GM19372 (cell line): ENCODE results near the gene CMTM6.
A peak's percentile ranks its signal among the peaks of the same experiment; 100 is the strongest.
"Not testable (repeated sequence)": the region's sequence is repeated elsewhere in the genome, so short reads cannot be mapped to it uniquely, and the experiment has no call there.

Experiments used
- ATAC-seq: cut with Tn5 transposase; IDR thresholded peaks from one replicate; pipeline ENCODE4 v1.9.1; 2021; ENCODE audit warnings: mild to moderate bottlenecking, low read depth, moderate library complexity; ENCODE audit not compliant: unreplicated experiment

CMTM6 gene

DNA sequence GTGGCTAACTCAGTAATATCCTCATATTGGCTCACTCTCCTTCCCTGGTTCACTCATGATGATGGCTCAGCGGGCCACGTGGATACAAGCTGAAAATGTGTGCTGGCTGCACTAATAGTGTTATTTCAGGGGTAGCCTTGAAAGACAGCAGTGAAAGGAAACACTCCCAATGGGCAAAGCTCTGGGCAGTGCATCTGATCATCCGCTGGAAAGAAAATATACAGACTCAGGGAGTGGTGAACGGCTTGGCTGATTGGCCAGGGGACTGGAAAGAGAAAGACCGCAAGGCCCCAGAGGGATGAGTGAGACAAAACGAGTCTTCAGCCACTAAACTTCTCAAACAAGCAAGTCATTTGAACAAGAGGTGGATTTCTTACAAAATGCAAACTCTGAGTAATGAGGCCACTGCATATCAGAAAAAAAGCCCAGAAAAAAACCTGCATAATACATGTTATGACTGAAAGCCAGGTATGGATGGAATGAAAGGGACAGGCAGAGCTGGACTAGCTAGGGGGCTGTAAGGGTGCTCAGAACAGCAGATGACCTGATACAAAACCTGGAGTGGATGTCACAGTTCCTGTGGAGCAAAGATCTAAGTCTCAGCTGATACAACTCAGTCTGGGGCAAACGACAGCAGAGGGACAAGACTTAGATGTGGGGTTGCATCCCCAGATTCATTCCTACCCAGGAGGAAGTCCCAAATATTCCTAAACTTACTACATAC is 33.3 kb downstream of the CMTM6 start:
- ATAC-seq = no peak

DNA sequence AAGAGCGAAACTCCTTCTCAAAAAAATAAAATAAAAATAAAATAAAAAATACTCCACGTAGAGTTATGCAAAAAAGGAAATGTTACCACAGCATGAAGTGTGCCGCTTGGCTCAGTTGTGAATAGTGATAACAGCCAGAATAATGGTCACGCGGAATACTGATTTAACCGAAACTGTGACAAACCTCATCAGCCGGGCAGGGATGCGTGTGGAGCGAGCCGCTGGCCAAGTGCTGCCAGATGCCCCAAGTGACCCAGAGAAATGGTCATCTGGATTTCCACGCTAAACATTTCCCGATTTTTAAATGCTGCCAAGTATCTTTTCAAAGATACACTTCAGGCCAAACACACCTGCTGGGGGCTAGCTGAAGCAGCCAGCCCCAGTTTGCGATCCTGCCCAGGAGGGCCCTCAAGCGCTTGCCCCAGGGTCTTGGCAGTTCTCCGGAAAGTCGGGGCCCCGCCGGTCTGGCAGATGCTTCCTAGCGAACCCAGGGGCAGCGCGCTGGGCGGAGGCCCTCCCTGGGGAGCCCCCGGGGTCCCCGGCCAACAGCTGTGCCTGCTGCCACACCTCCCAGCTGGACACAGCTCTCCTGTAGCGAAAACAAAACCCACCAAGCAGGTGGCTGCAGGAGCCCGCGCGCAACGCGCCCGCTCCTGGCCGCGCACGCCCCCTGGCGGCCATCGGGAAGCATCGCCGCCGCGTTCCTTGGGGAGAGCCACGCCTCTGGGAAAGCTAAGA is 35.1 kb downstream of the CMTM6 start:
- peak; percentile 61 for ATAC-seq

DNA sequence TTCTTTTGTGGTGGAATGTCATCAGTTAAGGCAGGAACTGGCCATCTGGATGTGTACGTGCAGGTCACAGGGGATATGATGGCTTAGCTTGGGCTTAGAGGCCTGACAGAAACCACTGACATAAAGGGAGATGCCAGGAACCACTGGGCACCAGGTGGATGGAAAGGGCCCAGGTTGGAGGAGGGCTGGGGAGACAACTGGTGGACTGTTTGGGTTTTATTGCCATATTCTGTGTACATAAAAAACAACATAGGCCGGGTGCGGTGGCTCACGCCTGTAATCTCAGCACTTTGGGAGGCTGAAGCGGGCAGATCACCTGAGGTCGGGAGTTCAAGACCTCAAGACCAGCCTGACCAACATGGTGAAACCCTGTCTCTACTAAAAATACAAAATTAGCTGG is 35.8 kb downstream of the CMTM6 start:
- not testable (repeated sequence) for ATAC-seq

DNA sequence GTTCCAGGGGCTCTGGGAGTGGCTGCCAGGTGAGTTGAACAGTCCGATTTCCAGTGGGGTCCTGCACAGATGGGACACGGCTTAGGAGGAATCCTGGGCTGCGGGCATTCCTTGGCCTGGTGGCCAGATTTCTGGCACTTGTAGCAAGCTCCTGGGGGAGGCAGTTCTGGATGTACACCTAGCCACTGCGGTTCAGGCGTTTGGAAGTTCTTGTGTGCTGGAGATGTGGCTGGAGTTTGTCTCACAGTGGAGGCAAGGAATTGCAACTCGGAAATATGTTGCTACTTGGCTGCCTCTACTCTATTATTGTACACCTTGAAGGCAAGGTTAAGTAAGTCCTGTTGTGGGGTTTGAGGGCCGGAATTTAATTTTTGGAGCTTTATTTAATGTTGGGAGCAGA is 37.9 kb downstream of the CMTM6 start:
- ATAC-seq = not testable (repeated sequence)

DNA sequence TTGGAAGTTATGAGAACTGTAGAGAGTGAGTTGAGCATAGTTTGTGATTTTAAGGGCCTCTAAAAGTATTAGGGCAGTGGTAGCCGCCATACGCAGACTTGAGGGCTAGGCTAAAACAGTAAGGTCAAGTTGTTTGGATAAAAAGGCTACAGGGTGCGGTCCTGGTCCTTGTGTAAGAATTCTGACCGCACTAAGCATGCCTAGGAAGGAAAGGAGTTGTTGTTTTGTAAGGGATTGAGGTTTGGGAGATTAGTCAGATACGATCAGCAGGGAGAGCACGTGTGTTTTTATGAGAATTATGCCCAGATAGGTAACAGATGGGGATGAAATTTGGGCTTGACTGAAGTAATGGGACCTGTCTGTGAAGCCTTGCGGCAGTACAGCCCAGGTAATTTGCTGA is 39.2 kb downstream of the CMTM6 start:
- ATAC-seq = not testable (repeated sequence)

DNA sequence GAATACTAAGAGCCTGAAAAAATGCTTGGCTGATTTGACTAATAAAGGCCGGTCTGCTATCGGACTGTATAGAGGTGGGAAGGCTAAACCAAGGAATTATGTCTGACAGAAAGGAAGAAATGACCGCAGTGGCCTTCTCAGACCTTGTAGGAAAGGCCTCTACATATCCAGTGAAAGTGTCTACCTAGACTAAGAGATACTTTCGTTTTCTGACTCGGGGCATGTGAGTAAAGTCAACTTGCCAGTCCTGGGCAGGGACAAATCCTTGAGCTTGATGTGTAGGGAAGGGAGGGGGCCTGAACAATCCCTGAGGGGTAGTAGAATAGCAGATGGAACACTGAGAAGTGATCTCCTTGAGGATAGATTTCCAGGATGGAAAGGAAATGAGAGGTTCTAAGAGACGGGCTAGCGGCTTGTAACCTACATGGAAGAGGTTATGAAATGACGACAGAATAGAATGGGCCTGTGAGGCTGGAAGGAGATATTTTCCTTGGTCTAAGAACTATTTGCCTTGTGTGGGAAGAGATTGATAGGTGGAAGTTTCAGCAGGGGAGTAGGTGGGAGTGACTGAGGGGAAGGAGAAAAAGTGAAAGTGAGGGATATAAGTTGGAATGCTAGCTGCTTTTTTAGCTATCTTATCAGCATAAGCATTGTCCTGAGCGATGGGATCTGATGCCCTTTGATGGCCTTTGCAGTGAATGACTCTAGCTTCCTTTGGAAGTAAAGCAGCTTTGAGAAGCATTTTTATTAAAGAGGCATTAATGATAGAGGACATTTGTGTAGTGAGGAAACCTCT is 40.3 kb downstream of the CMTM6 start:
- not testable (repeated sequence) for ATAC-seq

DNA sequence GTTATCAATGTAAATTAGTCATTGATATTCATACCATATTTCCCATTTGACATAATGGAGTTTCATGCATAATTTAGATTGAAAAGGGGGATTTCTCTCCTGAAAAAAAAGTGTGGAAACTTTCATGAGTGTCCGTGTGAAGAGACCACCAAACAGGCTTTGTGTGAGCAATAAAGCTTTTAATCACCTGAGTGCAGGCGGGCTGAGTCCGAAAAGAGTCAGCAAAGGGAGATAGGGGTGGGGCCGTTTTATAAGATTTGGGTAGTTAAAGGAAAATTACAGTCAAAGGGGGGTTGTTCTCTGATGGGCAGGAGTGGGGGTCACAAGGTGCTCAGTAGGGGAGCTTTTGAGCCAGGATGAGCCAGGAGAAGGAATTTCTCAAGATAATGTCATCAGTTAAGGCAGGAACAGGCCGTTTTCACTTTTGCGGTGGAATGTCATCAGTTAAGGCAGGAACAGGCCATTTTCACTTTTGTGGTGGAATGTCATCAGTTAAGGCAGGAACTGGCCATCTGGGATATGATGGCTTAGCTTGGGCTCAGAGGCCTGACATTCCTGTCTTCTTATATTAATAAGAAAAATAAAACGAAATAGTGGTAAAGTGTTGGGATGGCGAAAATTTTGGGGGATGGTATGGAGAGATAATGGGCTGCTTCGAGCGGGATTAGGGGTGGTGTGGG is 41.7 kb downstream of the CMTM6 start:
- not testable (repeated sequence) for ATAC-seq

DNA sequence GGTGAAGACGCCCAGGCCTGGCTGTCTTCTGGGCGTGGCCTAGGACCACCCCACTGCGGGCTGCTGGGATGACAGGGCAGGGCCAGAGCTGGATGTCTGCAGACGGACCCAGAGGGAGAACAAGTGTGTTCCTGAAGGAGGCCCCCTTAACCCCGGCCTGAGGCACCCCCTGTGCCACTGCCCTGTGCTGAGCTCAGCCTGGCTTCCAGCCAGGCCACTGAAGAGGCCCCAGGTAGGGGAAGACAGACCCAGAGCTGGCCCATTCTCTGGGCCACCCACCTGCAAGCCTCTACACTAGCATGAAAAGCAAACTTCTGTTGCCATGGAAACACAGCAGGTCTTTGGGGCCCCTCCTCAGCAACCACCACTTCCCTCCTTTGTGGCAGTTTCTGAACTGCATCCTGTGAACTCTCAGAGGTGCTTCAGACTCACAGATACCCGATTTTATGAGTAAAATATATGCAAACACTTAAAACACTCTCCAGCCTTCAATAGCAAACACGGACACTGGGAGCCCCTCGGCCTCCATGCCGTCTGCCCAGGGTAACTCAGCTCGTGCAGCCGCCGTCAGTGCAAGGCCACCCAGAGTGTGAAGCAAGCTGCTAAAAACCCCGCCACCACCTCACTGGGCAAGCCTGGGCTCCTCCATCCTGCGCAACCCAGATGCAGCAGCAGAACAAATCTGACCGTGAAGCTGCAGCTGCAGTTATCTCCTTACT is 42.5 kb downstream of the CMTM6 start:
- peak; percentile 77 for ATAC-seq

DNA sequence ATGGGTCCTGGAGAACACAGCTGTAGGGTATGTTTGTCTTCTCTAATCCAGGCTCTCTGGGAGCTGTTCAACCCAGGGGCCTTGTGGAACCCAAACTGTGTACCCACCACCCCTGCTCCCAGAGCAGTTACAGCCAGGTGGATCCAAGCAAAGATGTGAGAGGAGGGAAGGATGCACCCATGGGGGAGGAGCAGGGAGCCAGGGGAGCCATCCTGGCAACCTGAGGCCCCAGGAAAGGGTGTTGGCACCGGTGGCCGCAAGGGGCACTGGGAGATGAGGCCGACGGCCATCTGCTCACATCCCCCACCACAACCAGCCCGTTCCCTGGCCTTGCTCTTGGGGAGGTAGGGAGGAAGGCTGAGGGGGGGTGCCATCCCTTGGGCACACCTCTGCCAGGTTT is 43.2 kb downstream of the CMTM6 start:
- no peak for ATAC-seq

DNA sequence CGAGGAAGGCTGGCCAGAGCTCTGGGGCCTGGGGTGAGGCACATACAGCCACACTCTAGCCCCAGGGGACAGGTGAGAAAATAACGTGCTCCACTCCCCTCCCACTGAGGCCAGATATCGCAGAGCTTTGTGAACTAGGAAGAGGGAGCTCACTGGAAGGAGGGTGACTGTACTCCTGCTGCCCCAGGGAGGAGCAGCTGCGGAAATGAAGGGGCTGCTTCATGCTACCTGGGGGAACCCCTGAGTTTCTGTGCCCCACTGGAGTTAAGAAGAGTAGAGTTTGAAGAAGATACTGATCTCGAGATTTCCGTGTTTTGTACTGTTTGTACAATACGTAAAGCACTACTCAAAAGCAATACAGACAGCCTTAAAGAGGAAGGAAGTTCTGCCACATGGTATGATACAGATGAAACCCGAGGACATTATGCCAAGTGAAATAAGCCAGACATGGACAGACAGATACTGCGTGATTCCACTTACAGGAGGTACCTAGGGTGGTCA is 44.6 kb downstream of the CMTM6 start:
- no peak for ATAC-seq

DNA sequence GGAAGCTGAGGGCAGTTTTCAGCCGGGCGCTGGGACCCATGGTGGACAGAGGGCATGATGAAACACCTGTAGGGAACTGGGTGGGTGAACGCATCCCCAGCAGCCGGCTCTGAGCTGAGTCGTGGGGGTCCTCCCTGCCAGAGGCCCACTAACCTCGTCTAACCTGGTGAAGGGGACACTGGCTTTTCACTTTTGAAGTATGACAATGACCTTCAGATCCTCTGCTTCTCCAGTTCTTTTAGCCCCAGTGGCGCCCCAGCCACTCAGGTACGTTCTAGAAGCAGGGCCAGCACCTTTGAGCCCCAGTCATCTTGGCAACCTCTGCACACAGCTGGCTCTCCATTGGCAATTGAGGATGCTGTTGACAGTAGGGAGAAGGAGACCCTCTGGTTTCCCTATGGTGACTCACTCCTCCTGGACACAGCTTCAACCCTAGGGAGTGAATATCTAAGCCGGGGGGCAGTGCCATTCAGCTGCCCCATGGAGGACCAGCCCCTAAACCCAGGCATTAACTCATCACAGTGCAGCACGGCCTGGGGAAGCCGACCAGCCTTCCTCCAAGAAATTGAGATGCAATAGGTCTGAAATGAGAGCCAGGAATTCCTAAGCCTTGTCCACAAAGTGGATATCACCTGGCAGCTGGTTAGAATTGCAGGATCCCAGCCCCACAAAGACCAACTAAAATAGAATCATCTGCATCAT is 46.1 kb downstream of the CMTM6 start:
- ATAC-seq = no peak

DNA sequence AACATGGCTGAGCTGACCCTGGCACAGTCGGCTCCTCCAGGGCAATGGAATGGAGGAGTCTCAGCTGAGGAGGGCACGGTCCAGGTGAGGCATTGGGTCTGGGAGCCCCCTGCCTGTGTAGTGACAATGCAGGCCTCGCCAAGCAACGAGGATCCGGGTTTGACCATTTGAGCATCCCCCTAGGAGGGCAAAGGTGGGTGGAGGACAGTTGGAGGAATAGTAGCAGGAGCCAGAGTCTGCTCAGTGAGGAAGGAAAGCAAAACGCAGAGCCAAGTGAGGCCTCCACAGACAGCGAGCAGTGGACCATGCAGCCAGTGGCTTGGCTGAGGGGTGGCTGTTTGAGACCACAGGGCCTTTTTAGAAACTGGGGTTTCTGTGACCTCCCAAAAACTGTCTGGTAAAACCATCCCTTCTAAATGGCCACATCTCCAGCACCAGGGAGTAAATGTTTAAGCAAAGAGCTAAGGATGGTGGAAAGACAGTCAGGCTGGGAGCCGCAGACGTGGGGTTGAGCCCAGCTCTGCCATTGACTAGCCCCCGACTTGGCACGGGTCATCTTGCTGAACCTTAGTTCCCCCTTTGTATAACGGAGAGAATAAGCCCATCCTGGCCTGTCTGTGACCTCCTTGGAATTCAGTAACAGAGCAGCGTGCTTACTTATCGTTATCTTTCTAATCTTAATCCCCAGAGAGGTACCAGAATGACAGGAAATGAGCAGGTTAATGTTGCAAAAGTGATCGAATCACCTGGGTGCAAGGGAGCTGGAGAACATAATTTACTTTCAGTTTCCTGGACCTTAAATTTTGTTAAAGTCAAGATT is 46.8 kb downstream of the CMTM6 start:
- no peak for ATAC-seq

DNA sequence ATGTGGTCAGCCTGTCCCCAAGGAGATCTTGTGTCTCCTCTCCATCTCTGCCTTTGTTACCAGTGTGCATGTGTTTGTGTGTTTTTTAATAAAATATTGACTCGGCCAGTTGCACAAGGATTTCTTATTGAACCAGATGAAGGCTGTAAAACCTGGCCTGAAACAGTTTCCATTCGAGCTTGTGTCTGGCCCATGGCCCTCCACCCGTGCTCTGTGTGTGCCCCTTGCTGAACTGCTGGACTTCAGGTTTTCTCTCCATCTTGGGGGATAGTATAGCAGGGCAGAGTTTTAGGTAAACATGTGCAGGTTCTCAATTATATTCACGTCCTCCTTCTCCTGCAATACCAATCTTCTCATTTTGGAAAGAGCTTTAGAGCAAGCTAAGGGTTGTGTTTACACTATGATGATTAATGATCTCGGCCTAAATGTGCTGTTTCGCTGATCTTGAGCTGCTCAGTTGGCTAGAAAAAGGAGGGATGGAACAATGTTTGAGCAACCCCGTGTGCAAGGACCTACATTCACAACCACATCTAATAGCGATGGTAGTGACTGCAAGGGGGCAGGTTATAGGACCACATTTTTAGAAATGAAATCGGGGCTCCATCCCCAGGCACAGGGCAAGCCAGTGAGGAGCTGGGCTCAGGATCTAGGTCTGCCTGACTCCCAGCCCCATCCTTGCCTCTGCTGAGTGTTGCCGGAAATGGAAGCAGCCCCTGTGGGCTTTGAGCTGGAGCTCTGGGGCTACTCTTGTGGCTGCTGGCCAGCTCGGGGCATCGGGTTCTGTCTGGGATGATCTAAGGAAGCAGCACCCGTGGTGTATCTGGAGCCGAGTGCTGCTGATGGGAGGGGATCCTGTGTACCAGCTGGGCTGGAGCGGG is 47.7 kb downstream of the CMTM6 start:
- ATAC-seq = no peak

DNA sequence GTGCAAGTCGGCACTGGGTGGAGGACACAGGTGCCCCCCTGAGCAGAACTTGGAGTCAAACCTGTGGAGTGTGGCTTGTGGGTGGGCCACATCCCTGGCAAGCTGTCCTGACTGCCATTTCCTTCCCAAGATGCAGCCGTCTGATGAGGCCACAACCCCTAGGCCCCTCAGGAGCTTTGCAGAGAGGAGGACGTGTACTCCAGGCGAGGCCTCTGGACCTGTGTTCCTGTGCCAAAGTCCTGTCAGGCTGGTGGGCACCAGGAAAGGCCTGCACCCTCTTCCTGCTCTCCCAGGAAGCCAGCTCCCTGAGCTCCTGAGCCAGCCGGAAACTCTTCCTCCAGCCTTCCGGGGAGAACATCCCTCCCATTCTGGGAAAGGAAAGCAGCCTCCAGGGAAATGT is 48.5 kb downstream of the CMTM6 start:
- ATAC-seq = no peak

DNA sequence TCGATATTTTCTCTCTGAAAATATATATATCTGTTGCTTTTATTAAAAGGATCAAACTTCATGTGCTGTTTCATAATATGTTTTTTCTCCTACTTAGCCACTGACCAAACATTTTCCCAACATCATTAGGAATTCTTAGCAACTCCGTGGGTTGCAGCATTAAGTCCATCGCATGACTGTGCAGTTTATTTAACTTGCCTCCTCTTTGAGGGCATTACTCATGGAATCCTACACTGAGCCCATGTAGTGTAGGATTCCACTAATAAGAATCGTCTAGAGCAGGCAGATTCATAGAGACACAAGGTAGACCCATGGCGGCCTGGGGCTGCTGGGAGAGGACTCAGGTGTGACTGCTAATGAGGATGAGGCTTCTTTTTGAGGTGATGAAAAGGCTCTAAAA is 49.3 kb downstream of the CMTM6 start:
- no peak for ATAC-seq

DNA sequence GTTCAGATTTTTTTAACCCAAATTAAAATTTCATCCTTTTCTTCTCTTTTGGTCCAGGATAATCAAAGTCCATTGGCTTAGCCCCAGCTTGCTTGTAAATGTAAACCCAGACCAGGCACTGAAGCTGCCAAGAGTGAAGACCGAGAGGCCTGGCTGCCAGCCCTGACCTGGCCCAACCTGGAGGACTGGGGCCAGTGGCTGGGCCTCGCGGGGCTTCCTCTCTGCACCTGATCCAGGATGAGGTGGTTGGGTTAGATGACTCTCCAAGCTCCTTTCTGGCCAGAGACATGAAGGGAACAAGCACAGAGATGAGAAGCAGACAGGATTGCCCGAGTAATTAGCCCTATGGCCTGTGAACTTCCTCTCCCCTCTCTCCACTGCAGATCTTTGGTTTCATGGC is 50.6 kb downstream of the CMTM6 start:
- ATAC-seq = no peak

DNA sequence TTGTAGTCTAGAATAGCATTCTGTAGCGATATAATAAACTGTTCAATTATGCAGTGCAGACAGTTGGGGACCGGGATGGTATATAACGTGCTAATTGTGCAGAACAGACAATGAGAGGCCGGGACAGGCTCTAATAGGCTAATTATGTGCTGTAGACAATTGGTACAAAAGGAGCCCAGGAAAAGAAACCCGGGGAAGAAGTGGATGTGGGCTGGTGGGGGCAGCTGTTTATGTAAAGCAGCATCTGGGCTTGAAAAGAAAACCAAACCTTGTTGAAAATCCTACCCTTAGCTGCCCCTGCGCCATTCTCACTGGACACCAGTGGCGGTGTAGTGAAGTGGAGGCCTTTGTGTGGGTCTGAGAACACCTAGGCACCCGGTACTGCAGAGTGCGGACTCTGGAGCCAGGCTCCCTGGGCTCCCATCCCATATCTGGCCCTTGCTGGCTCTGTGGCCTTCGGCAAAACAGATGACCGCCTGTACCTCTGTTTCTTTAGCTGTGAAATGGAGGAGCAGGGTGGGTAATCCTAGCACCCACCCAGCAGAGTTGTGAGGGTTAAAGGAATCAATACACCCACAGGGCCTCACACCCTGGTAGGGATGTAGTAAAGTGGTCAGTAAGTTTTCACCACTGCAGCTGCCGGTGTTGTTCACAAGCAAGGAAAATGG is 51.5 kb downstream of the CMTM6 start:
- ATAC-seq = no peak
